ENCODE results near the gene HPN.
"Not testable (repeated sequence)": the region's sequence is repeated elsewhere in the genome, so short reads cannot be mapped to it uniquely, and the experiment has no call there.

Gene HPN

GRCh38 chr19:35009424-35010415, 31.8 kb upstream of the HPN start:
- DNase-seq = no peak

- no peak for DNase-seq
Measured at GRCh38 chr19:35011091-35011689, 30.3 kb upstream of the HPN start.

GRCh38 chr19:35011737-35012682, 29.5 kb upstream of the HPN start:
- no peak for DNase-seq

GRCh38 chr19:35013041-35013819, 28.3 kb upstream of the HPN start:
- peak; percentile 68 for DNase-seq

- peak; percentile 45 for DNase-seq
Measured at GRCh38 chr19:35013820-35014754, 27.4 kb upstream of the HPN start.

- DNase-seq = not testable (repeated sequence)
Measured at GRCh38 chr19:35014774-35015173, 26.7 kb upstream of the HPN start.

DNA sequence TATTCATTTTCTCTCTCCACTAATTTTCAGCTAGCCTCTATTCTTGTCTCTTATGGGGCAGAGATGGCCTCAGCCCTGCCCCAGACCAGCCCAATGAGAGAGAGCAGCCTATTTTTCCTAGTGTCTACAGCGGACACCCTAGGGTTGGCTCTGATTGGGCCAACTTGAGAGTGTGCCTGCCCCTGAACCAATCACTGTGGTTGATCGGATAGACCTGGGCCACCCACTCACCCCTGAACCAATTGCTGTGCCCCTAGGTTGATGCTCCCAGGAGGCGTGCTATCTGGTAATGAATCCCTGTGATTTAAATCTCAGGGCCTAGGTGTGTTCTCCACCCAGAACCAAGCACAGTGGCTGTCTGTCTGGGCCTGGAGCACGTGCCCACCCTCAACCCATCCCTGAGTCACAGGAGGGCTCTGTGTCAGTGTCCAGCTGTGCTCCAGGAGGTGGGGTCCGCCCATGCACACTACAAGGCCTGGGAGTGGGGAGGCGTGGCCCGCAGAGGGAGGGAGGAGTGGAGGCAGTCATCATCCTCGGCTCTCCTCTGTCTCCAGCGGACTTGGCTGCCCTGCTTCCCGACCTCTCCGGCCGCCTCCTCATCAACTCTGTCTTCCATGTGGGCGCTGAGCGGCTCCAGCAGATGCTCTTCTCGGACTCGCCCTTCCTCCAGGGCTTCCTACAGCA, 26.1 kb upstream of the HPN start:
- no peak for DNase-seq

DNA sequence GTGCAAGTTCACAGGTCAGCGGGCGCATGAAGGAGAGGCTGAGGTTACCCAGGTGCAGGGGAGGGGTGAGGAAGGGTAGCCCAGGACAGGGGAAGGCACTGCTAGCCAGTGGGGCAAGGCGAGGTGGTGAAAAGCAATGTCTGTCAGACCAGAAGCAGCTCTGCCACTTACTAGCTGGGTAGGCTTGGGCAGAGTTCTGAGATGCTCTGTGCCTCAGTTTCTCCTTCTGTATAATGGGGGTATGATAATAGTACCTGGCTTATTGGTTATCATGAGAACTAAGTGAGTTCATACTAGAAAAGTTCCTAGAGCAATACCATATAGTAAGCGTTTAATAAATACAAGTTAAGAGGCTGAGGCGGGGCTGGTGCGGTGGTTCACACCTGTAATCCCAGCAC, 25.6 kb upstream of the HPN start:
- no peak for DNase-seq

DNA sequence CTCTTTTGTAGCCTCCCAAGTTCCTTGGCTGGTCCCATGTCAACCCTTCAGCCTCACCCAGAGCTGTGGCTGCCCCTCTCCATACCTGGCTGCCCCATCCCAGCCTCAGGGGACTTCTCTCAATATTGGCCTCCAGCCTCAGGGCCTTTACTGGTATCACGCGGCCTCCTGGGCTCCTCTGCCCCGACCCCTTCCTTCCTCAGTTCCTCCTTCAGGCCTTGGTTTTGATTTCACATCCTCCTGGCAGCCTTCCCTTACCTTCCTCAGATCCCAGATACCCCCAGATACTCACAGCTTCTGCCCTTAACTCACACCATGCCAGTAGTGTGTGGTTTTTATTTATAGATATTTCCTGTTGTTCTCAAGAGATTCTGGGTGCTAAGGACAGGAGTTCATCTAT, 24.0 kb upstream of the HPN start:
- DNase-seq = no peak

GRCh38 chr19:35018379-35018778, 23.1 kb upstream of the HPN start:
- no peak for DNase-seq

- DNase-seq = no peak
Measured at GRCh38 chr19:35019144-35019543, 22.4 kb upstream of the HPN start.

- no peak for DNase-seq
Measured at GRCh38 chr19:35021016-35021415, 20.5 kb upstream of the HPN start.

DNA sequence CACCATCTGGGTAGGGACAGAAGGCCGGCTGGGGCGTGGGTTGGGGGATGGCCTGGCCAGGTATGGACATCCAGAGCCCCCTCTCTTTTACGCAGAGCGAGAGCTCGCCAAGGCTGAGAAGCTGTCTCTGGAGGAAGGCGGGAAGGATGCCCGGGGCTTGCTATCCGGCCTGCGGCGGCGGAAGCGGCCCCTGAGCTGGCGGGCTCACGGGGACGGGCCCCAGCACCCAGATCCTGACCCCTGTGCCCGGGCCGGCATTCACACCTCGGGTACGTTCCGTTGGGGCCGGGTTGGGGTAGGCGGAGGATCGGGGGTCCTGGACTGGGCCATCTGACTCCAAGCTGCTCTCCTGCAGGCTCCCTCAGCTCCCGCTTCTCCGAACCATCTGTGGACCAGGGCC, 19.9 kb upstream of the HPN start:
- no peak for DNase-seq

DNA sequence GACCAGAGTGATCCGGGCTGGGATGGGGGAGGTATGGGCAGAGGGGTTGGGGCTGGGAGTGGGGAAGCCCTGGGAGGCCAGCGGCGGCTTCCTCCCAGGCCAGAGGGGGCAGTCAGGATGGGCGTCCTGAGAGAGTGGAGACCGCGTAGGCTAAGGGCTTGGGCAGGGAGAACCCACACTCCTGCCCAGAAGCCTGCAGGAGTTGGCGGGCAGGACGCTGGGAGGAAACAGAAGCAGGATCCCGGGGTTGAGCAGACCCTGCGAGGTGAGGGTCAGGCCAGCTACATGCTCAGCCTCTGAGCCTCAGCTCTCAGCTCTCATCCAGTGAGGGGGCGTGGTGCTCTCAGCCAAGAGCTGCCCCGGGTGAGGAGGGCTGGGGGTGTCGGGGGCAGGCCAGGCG, 19.1 kb upstream of the HPN start:
- DNase-seq = no peak

- no peak for DNase-seq
Measured at GRCh38 chr19:35023428-35023827, 18.1 kb upstream of the HPN start.

GRCh38 chr19:35024095-35024494, 17.4 kb upstream of the HPN start:
- DNase-seq = no peak

GRCh38 chr19:35025969-35026368, 15.6 kb upstream of the HPN start:
- DNase-seq = no peak

- DNase-seq = no peak
Measured at GRCh38 chr19:35026418-35026817, 15.1 kb upstream of the HPN start.

DNA sequence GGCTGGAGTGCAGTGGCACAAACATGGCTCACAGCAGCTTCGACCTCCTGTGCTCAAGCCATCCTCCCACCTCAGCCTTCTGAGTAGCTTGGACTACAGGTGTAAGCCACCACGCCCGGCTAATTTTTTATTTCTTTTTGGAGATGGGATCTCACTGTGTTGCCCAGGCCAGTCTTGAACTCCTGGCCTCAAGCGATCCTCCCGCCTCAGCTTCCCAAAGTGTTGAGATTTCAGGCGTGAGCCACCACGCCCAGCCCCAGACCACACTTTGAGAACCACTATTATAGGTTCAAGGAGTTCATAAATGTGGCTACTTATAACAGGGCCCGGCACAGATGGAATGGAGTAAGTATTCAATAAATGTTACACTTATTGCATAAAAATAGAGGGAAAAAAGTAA, 14.5 kb upstream of the HPN start:
- no peak for DNase-seq

DNA sequence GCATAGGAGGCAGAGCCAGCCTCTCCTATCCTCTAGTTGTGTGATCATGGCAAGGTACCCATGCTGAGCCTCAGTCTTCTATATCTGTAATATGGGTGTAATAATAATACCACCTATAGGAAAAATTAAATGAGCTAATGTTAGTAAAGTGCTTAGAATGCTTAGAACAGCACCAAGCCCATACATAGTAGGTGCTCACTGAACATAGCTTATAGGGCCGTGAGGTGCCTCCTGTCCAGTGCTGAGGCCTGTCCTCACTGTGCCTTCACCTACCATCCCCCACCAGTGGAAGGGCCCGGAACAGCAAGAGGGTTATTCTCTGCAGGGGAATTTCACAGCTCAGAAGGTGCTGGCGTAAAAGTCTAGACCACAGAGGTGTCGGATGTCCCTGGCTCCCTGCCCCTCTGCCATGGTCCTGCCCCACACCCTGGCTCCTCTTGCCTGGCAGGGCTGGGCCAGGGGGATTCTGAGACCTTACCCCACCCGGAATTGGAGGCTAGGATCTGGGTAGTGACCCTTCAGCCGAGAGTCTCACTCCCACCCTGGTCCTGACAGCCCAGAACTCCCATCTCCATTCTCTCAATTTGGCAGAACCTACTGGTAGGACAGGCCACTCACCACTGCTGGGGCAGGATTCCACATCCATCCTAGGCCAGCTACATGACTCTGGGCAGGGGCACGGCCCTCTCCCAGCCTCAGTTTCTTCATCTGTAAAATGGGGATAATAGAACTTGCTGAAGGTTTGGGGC, 13.5 kb upstream of the HPN start:
- no peak for DNase-seq

Measured in activated CD4-positive, alpha-beta T cell treated with anti-CD3 and anti-CD28 coated beads for 1 hour (primary cell).